SK-N-SH (cell line): ENCODE data around the gene PDK4. TPM values are rescaled to one million over a fixed set of nuclear protein-coding genes. Genes with fewer than 3 reads are reported as not detected.

Experiments used
- CTCF ChIA-PET: fragments of 300-600, 350-600 bp; formaldehyde crosslinking; extraction: SDS; loops from one replicate; lab custom pipeline; 2021; lab: Yijun Ruan, JAX
- POLR2A ChIA-PET: fragments of 350-600 bp; sonication (Branson Sonifier 250); formaldehyde crosslinking; extraction: SDS; loops from one replicate; lab custom pipeline; 2020; ENCODE audit warnings: antibody characterized with exemption, inconsistent platforms; lab: Yijun Ruan, JAX
- DNase-seq: peaks from one replicate; pipeline ENCODE4 v3.0.0; 2012
- H2AFZ ChIP-seq: fragments of 200-600 bp; sonication (generic); 2 replicates; pipeline ENCODE4 v1.8.1; 2016; ENCODE audit warnings: antibody characterized with exemption, mild to moderate bottlenecking, low read depth
- H3F3A ChIP-seq: fragments of 200-600 bp; sonication (generic); replicated peaks from 2 replicates; pipeline ENCODE3; 2016; ENCODE audit warnings: antibody characterized with exemption, mild to moderate bottlenecking; ENCODE audit not compliant: insufficient read depth
- H3K27ac ChIP-seq, 2 experiments: fragments of 200-500 bp in 1 of 2; fragments of 200-600 bp in 1 of 2; sonication (Bioruptor generic) in 1 of 2; sonication (generic), shearing (Covaris generic) in 1 of 2; 2 replicates each; pipeline versions ENCODE4 v1.5.1 to v1.6.1; 2014 to 2016; ENCODE audit warnings: low read depth in 2 of 2, inconsistent platforms in 1 of 2, low read length in 1 of 2, mild to moderate bottlenecking in 1 of 2, mixed read lengths in 1 of 2
- H3K27me3 ChIP-seq: fragments of 200-600 bp; sonication (generic), shearing (Covaris generic); 2 replicates; pipeline ENCODE4 v1.6.1; 2016; ENCODE audit warnings: mixed run types; ENCODE audit not compliant: insufficient read depth
- H3K36me3 ChIP-seq, 2 experiments: fragments of 200-500 bp in 1 of 2; fragments of 200-600 bp in 1 of 2; sonication (Bioruptor generic) in 1 of 2; sonication (generic) in 1 of 2; replicated peaks in 1 of 2; 2 replicates each; pipeline versions ENCODE3 to v1.5.1; 2014 to 2016; ENCODE audit warnings: low read length in 1 of 2, mild to moderate bottlenecking in 1 of 2; ENCODE audit not compliant: insufficient read depth in 2 of 2, control insufficient read depth in 1 of 2
- H3K4me1 ChIP-seq, 2 experiments: fragments of 200-500 bp in 1 of 2; fragments of 200-600 bp in 1 of 2; sonication (Bioruptor generic) in 1 of 2; sonication (generic), shearing (Covaris generic) in 1 of 2; 2 replicates each; pipeline versions ENCODE4 v1.5.1 to v1.6.1; 2014 to 2016; ENCODE audit warnings: low read depth in 1 of 2, low read length in 1 of 2, mixed run types in 1 of 2; ENCODE audit not compliant: insufficient read depth in 2 of 2, control insufficient read depth in 1 of 2
- H3K4me2 ChIP-seq: fragments of 200-600 bp; sonication (generic), shearing (Covaris generic); 2 replicates; pipeline ENCODE4 v1.6.1; 2017; ENCODE audit warnings: mixed run types
- H3K4me3 ChIP-seq, 2 experiments: fragments of 200-500 bp in 1 of 2; fragments of 200-600 bp in 1 of 2; sonication (Bioruptor generic) in 1 of 2; sonication (generic), shearing (Covaris generic) in 1 of 2; 2 replicates each; pipeline versions ENCODE4 v1.5.1 to v1.8.1; 2014 to 2016; ENCODE audit warnings: low read depth in 2 of 2, inconsistent platforms in 1 of 2, low read length in 1 of 2, mild to moderate bottlenecking in 1 of 2, mixed read lengths in 1 of 2, moderate library complexity in 1 of 2
- H3K79me2 ChIP-seq: fragments of 200-600 bp; sonication (generic); 2 replicates; pipeline ENCODE4 v1.8.1; 2017; ENCODE audit warnings: mild to moderate bottlenecking; ENCODE audit not compliant: insufficient read depth
- H3K9ac ChIP-seq: fragments of 200-600 bp; sonication (generic); 2 replicates; pipeline ENCODE4 v1.6.1; 2017; ENCODE audit warnings: mixed run types
- H3K9me2 ChIP-seq: fragments of 200-600 bp; sonication (generic); 2 replicates; pipeline ENCODE4 v1.6.1; 2017; ENCODE audit warnings: mixed run types
- H3K9me3 ChIP-seq: fragments of 200-600 bp; sonication (generic); 2 replicates; pipeline ENCODE4 v1.6.1; 2017; ENCODE audit warnings: mixed run types, mild to moderate bottlenecking, moderate library complexity
- H4K20me1 ChIP-seq: fragments of 200-600 bp; sonication (generic); 2 replicates; pipeline ENCODE4 v1.6.1; 2017; ENCODE audit warnings: mild to moderate bottlenecking, mixed run types; ENCODE audit not compliant: insufficient read depth
- CHD2 ChIP-seq: fragments of 150-350 bp; IDR thresholded peaks from 2 replicates; pipeline ENCODE4 v1.6.1; 2018; ENCODE audit warnings: low read length; ENCODE audit not compliant: partially characterized antibody
- EP300 ChIP-seq, 2 experiments: IDR thresholded peaks; 2 replicates each; pipeline versions ENCODE4 v1.4.0 to v1.6.1; 2012; ENCODE audit warnings: borderline replicate concordance in 1 of 2, low read depth in 1 of 2, low read length in 1 of 2
- GABPA ChIP-seq: IDR thresholded peaks from 2 replicates; pipeline ENCODE4 v1.4.0; 2012; ENCODE audit warnings: low read depth, mild to moderate bottlenecking
- GATA2 ChIP-seq: sonication (generic); formaldehyde crosslinking; IDR thresholded peaks from 2 replicates; pipeline ENCODE4 v1.5.0; 2020; ENCODE audit warnings: mild to moderate bottlenecking, missing genetic modification reagents
- MEF2A ChIP-seq: IDR thresholded peaks from 2 replicates; pipeline ENCODE4 v1.4.0; 2012; ENCODE audit warnings: low read depth, borderline replicate concordance
- NFIC ChIP-seq: IDR thresholded peaks from 2 replicates; pipeline ENCODE4 v1.4.0; 2012; ENCODE audit warnings: borderline replicate concordance
- NRF1 ChIP-seq: IDR thresholded peaks from 2 replicates; pipeline ENCODE4 v1.6.1; 2012; ENCODE audit warnings: low read depth, mild to moderate bottlenecking, low read length
- POLR2AphosphoS5 ChIP-seq: IDR thresholded peaks from 2 replicates; pipeline ENCODE4 v1.6.1; 2012; ENCODE audit warnings: low read depth, low read length
- RAD21 ChIP-seq: IDR thresholded peaks from 2 replicates; pipeline ENCODE4 v1.6.1; 2012; ENCODE audit warnings: mild to moderate bottlenecking, low read length
- RFX5 ChIP-seq: IDR thresholded peaks from 2 replicates; pipeline ENCODE4 v1.6.1; 2012; ENCODE audit warnings: mild to moderate bottlenecking, improper control_type of control experiment, low read length
- SMC3 ChIP-seq: IDR thresholded peaks from 2 replicates; pipeline ENCODE4 v1.6.1; 2012; ENCODE audit warnings: low read depth, low read length, improper control_type of control experiment
- TCF12 ChIP-seq: IDR thresholded peaks from 2 replicates; pipeline ENCODE4 v1.4.0; 2012
- YY1 ChIP-seq: IDR thresholded peaks from 2 replicates; pipeline ENCODE4 v1.4.0; 2012; ENCODE audit warnings: low read depth, mild to moderate bottlenecking
- WGBS: methylation state at CpG from one replicate; pipeline ENCODE4 v1.1.6; 2017; ENCODE audit warnings: low lambda C conversion rate; 5-methylcytosine and 5-hydroxymethylcytosine counted together
- polyA plus RNA-seq, 3 experiments: library from polyadenylated mRNA; depleted of rRNA; stranded (reverse); fragments of >200 nt; gene quantifications; 2 replicates each; pipeline ENCODE4 v1.2.3, GENCODE V29; 2012
- TF ChIP-seq, protein P1 (sequence below): IDR thresholded peaks from 2 replicates; pipeline ENCODE4 v1.6.1; 2012; ENCODE audit warnings: mild to moderate bottlenecking, low read depth, low read length, moderate library complexity
- TF ChIP-seq, protein P2 (sequence below): IDR thresholded peaks from 2 replicates; pipeline ENCODE4 v1.4.0; 2012; ENCODE audit warnings: low read depth
- TF ChIP-seq, protein P3 (sequence below): IDR thresholded peaks from 2 replicates; pipeline ENCODE4; 2012
- TF ChIP-seq, protein P4 (sequence below): fragments of 150-350 bp; IDR thresholded peaks from 2 replicates; pipeline ENCODE4 v1.6.1; 2016; ENCODE audit warnings: mild to moderate bottlenecking, low read depth, low read length

Gene PDK4
- polyA plus RNA-seq, 1 of the 3 experiments (the other 2 are of a cell fraction), result 0.13 TPM

DNA sequence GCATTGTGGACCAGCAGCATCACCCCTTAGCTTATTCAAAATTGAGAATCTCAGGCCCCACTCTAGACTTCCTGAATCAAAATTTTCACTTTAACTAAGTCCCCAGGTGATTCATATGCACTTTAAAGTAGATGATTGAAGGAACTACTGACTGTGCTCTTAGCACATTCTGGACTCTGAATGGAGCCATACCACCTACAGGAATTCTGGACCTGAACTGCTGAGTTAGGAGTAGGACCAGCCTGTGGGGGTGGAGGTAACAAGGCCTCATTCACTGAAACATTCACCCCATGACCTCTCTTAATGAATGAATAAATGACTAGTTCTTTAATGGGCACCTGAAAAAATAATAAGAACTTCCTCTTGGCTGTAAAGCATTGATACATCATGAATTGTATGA is 7.3 kb downstream of the PDK4 start:
- H3K27ac ChIP-seq, result no peak overlapping the region
- H3K9ac ChIP-seq, result no peak overlapping the region
- ChIA-PET POLR2A (no interaction called here), CTCF (no interaction called here)
- H3K9me2 ChIP-seq, result no peaks in the 10 kb centered on the region
- H3K27me3 ChIP-seq, result no peaks in the 10 kb centered on the region; the same call in 1 of the 2 replicates
- no peak overlapping the region for H3K4me3 ChIP-seq
- no peak for DNase-seq
- no peaks in the 10 kb centered on the region for H4K20me1 ChIP-seq
- no peak overlapping the region for H2AFZ ChIP-seq
- no peaks in the 10 kb centered on the region for H3K36me3 ChIP-seq
- no peaks in the 10 kb centered on the region for H3K9me3 ChIP-seq
- H3K4me1 ChIP-seq, result 0 out of 4 replicates have a peak, but pooled peaks cover 0 to 4% of the 10 kb centered on the region in 2 experiments
- H3K4me2 ChIP-seq, result no peak overlapping the region
- TF ChIP-seq POLR2AphosphoS5 (no peak), GATA2 (CRISPR knock-in tag) (no peak), MEF2A (no peak), GABPA (no peak), TCF12 (no peak), CHD2 (no peak)
- TF ChIP-seq, protein P1, sequence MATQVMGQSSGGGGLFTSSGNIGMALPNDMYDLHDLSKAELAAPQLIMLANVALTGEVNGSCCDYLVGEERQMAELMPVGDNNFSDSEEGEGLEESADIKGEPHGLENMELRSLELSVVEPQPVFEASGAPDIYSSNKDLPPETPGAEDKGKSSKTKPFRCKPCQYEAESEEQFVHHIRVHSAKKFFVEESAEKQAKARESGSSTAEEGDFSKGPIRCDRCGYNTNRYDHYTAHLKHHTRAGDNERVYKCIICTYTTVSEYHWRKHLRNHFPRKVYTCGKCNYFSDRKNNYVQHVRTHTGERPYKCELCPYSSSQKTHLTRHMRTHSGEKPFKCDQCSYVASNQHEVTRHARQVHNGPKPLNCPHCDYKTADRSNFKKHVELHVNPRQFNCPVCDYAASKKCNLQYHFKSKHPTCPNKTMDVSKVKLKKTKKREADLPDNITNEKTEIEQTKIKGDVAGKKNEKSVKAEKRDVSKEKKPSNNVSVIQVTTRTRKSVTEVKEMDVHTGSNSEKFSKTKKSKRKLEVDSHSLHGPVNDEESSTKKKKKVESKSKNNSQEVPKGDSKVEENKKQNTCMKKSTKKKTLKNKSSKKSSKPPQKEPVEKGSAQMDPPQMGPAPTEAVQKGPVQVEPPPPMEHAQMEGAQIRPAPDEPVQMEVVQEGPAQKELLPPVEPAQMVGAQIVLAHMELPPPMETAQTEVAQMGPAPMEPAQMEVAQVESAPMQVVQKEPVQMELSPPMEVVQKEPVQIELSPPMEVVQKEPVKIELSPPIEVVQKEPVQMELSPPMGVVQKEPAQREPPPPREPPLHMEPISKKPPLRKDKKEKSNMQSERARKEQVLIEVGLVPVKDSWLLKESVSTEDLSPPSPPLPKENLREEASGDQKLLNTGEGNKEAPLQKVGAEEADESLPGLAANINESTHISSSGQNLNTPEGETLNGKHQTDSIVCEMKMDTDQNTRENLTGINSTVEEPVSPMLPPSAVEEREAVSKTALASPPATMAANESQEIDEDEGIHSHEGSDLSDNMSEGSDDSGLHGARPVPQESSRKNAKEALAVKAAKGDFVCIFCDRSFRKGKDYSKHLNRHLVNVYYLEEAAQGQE, result no peak
- TF ChIP-seq, protein P2, sequence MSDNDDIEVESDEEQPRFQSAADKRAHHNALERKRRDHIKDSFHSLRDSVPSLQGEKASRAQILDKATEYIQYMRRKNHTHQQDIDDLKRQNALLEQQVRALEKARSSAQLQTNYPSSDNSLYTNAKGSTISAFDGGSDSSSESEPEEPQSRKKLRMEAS, result no peak
- H3F3A ChIP-seq, result peaks cover 9% of the 10 kb centered on the region
- H3K79me2 ChIP-seq, result no peaks in the 10 kb centered on the region

DNA sequence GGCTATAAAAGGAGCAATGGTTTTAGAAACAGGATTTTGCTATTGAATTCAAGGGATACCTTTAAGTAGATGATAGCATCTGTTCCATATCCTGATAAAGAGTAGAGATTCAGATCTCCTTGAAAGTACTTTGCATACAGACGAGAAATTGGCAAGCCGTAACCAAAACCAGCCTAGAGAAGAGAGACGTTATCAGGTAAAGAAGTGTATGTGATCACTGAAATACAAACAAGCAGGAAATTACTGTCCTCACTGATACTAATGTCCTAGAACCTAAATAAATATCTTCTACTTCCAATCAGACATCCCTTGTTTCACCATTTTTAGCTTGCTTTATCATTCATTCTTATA is 9.4 kb downstream of the PDK4 start:
- Histone ChIP-seq H3K36me3 (no peaks in the 10 kb centered on the region), H3K9ac (no peak overlapping the region), H3K27ac (no peak overlapping the region), H4K20me1 (no peaks in the 10 kb centered on the region), H3K9me2 (no peaks in the 10 kb centered on the region), H3K4me1 (no peaks in the 10 kb centered on the region), H3K4me3 (no peak overlapping the region), H3K79me2 (no peaks in the 10 kb centered on the region), H3K27me3 (no peaks in the 10 kb centered on the region; the same call in 1 of the 2 replicates), H3K4me2 (no peak overlapping the region), H2AFZ (no peak overlapping the region), H3K9me3 (no peaks in the 10 kb centered on the region), H3F3A (no peaks in the 10 kb centered on the region)
- TF ChIP-seq, protein P3, sequence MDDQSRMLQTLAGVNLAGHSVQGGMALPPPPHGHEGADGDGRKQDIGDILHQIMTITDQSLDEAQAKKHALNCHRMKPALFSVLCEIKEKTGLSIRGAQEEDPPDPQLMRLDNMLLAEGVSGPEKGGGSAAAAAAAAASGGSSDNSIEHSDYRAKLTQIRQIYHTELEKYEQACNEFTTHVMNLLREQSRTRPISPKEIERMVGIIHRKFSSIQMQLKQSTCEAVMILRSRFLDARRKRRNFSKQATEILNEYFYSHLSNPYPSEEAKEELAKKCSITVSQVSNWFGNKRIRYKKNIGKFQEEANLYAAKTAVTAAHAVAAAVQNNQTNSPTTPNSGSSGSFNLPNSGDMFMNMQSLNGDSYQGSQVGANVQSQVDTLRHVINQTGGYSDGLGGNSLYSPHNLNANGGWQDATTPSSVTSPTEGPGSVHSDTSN, result no peak
- TF ChIP-seq POLR2AphosphoS5 (no peak), GATA2 (CRISPR knock-in tag) (no peak), NRF1 (no peak), SMC3 (no peak), YY1 (no peak), RAD21 (no peak), EP300 (IDR thresholded peaks at IDR 0.05; ENCODE audit: borderline replicate concordance in 1 of 2, low read depth in 1 of 2, low read length in 1 of 2) (no peak), NFIC (no peak), RFX5 (no peak)
- TF ChIP-seq, protein P4, sequence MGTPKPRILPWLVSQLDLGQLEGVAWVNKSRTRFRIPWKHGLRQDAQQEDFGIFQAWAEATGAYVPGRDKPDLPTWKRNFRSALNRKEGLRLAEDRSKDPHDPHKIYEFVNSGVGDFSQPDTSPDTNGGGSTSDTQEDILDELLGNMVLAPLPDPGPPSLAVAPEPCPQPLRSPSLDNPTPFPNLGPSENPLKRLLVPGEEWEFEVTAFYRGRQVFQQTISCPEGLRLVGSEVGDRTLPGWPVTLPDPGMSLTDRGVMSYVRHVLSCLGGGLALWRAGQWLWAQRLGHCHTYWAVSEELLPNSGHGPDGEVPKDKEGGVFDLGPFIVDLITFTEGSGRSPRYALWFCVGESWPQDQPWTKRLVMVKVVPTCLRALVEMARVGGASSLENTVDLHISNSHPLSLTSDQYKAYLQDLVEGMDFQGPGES, result no peak
- ChIA-PET POLR2A (no interaction called here), CTCF (no interaction called here)
- DNase-seq, result no peak
- WGBS, result 27% methylated on average over 3 of the region's 3 CpGs
